ENCODE data around the gene LILRA1. TPM values are rescaled to one million over a fixed set of nuclear protein-coding genes. Genes with fewer than 3 reads are reported as not detected.
"Not testable (repeated sequence)": the region's sequence is repeated elsewhere in the genome, so short reads cannot be mapped to it uniquely, and the experiment has no call there.

The LILRA1 gene
- total RNA-seq, 5 donors from 2014 or later (not counting 1 experiment from before 2014, with no cell fraction given) = 0.43 TPM; not detected in 4

GRCh38 chr19:54632517-54632916, 39.1 kb downstream of the LILRA1 start:
- H3K36me3 ChIP-seq (ENCODE audit: control insufficient read depth in 2 of 2, extremely low read depth in 1 of 2, insufficient read depth in 1 of 2, low read length in 1 of 2); H3K4me3 ChIP-seq (ENCODE audit: control insufficient read depth in 1 of 2, extremely low read depth in 1 of 2, low read length in 1 of 2); H3K36me3 Mint-ChIP-seq; H3K4me1 Mint-ChIP-seq; POLR2A ChIA-PET; H3K4me3 Mint-ChIP-seq; ATAC-seq (replicated peaks in 1 of 4); H3K9me3 ChIP-seq; H3K27ac Mint-ChIP-seq; H3K27ac ChIP-seq (ENCODE audit: low read length); CTCF ChIA-PET; DNase-seq; H3K9me3 Mint-ChIP-seq: not testable (repeated sequence)
- WGBS (ENCODE audit: insufficient coverage) = 97% methylated on average over 10 of the region's 16 CpGs
- peaks cover 0 to 22% of the 10 kb centered on the region in 2 experiments for H3K27me3 ChIP-seq (replicated peaks in 1 of 2; ENCODE audit: control insufficient read depth in 2 of 2, extremely low read depth in 1 of 2, insufficient read depth in 2 of 2, low read length in 1 of 2)
- H3K4me1 ChIP-seq (ENCODE audit: control insufficient read depth in 1 of 2, extremely low read depth in 1 of 2, insufficient read depth in 2 of 2, low read length in 2 of 2) = peaks cover 0 to 12% of the 10 kb centered on the region in 2 experiments
- H3K27me3 Mint-ChIP-seq = peaks cover 28 to 60% of the 10 kb centered on the region in 2 donors

- CTCF ChIA-PET = interaction anchor here in 1 of 2 donors (0.5 kb wide), 1 partner anchor 486 kb away, joined by 3 read pairs; no protein-coding TSS in a partner anchor
- Mint-ChIP-seq H3K27me3 (peaks cover 20 to 54% of the 10 kb centered on the region in 2 donors), H3K4me3 (no peak overlapping the region), H3K36me3 (no peaks in the 10 kb centered on the region), H3K27ac (no peak overlapping the region), H3K4me1 (peaks cover 0 to 2% (median 0%) of the 10 kb centered on the region in 3 donors), H3K9me3 (no peaks in the 10 kb centered on the region)
- peaks cover 0 to 22% of the 10 kb centered on the region in 2 experiments for H3K27me3 ChIP-seq (replicated peaks in 1 of 2; ENCODE audit: control insufficient read depth in 2 of 2, extremely low read depth in 1 of 2, insufficient read depth in 2 of 2, low read length in 1 of 2)
- 65% methylated on average over 2 of the region's 7 CpGs for WGBS (ENCODE audit: insufficient coverage)
- DNase-seq (no peak), ATAC-seq (replicated peaks in 1 of 4) (no peak)
- H3K36me3 ChIP-seq (ENCODE audit: control insufficient read depth in 2 of 2, extremely low read depth in 1 of 2, insufficient read depth in 1 of 2, low read length in 1 of 2) = no peaks in the 10 kb centered on the region
- H3K27ac ChIP-seq (ENCODE audit: low read length) = no peak overlapping the region
- H3K4me1 ChIP-seq (ENCODE audit: control insufficient read depth in 1 of 2, extremely low read depth in 1 of 2, insufficient read depth in 2 of 2, low read length in 2 of 2) = peaks cover 0 to 12% of the 10 kb centered on the region in 2 experiments
- H3K4me3 ChIP-seq (ENCODE audit: control insufficient read depth in 1 of 2, extremely low read depth in 1 of 2, low read length in 1 of 2) = no peak overlapping the region
- POLR2A ChIA-PET = no interaction called here
- no peaks in the 10 kb centered on the region for H3K9me3 ChIP-seq
Measured at GRCh38 chr19:54633401-54633800, 40.0 kb downstream of the LILRA1 start.

GRCh38 chr19:54636081-54636480, 42.6 kb downstream of the LILRA1 start:
- WGBS (ENCODE audit: insufficient coverage) = 54% methylated on average over 5 of the region's 12 CpGs
- POLR2A ChIA-PET; H3K36me3 Mint-ChIP-seq; DNase-seq; H3K4me1 Mint-ChIP-seq; H3K9me3 Mint-ChIP-seq; H3K9me3 ChIP-seq; H3K4me1 ChIP-seq (ENCODE audit: control insufficient read depth in 1 of 2, extremely low read depth in 1 of 2, insufficient read depth in 2 of 2, low read length in 2 of 2); CTCF ChIA-PET; H3K27ac Mint-ChIP-seq; H3K4me3 Mint-ChIP-seq; H3K36me3 ChIP-seq (ENCODE audit: control insufficient read depth in 2 of 2, extremely low read depth in 1 of 2, insufficient read depth in 1 of 2, low read length in 1 of 2); ATAC-seq (replicated peaks in 1 of 4); H3K4me3 ChIP-seq (ENCODE audit: control insufficient read depth in 1 of 2, extremely low read depth in 1 of 2, low read length in 1 of 2); H3K27ac ChIP-seq (ENCODE audit: low read length): not testable (repeated sequence)
- H3K27me3 ChIP-seq (replicated peaks in 1 of 2; ENCODE audit: control insufficient read depth in 2 of 2, extremely low read depth in 1 of 2, insufficient read depth in 2 of 2, low read length in 1 of 2) = peaks cover 0 to 14% of the 10 kb centered on the region in 2 experiments
- peaks cover 8 to 33% of the 10 kb centered on the region in 2 donors for H3K27me3 Mint-ChIP-seq

- H3K4me1 ChIP-seq (ENCODE audit: control insufficient read depth in 1 of 2, extremely low read depth in 1 of 2, insufficient read depth in 2 of 2, low read length in 2 of 2) = no peaks in the 10 kb centered on the region
- Mint-ChIP-seq H3K36me3 (no peaks in the 10 kb centered on the region), H3K27ac (no peak overlapping the region), H3K27me3 (peaks cover 14 to 22% of the 10 kb centered on the region in 2 donors), H3K4me3 (no peak overlapping the region), H3K9me3 (no peaks in the 10 kb centered on the region), H3K4me1 (no peaks in the 10 kb centered on the region)
- DNase-seq (no peak), ATAC-seq (replicated peaks in 1 of 4) (no peak)
- H3K9me3 ChIP-seq = no peaks in the 10 kb centered on the region
- ChIA-PET CTCF (interaction anchor here in 1 of 2 donors (0.6 kb wide), 1 partner anchor 157 kb away, joined by 6 read pairs; no protein-coding TSS in a partner anchor), POLR2A (no interaction called here)
- no peaks in the 10 kb centered on the region for H3K36me3 ChIP-seq (ENCODE audit: control insufficient read depth in 2 of 2, extremely low read depth in 1 of 2, insufficient read depth in 1 of 2, low read length in 1 of 2)
- no peak overlapping the region for H3K27ac ChIP-seq (ENCODE audit: low read length)
- peaks cover 0 to 7% of the 10 kb centered on the region in 2 experiments for H3K27me3 ChIP-seq (replicated peaks in 1 of 2; ENCODE audit: control insufficient read depth in 2 of 2, extremely low read depth in 1 of 2, insufficient read depth in 2 of 2, low read length in 1 of 2)
- no peak overlapping the region for H3K4me3 ChIP-seq (ENCODE audit: control insufficient read depth in 1 of 2, extremely low read depth in 1 of 2, low read length in 1 of 2)
- 90% methylated on average over 17 of the region's 18 CpGs for WGBS (ENCODE audit: insufficient coverage)
Measured at GRCh38 chr19:54638683-54639082, 45.3 kb downstream of the LILRA1 start.

GRCh38 chr19:54642953-54643352, 49.5 kb downstream of the LILRA1 start:
- H3K27ac ChIP-seq (ENCODE audit: low read length); CTCF ChIA-PET; H3K27ac Mint-ChIP-seq; H3K4me1 Mint-ChIP-seq; H3K4me1 ChIP-seq (ENCODE audit: control insufficient read depth in 1 of 2, extremely low read depth in 1 of 2, insufficient read depth in 2 of 2, low read length in 2 of 2); H3K9me3 ChIP-seq; H3K36me3 ChIP-seq (ENCODE audit: control insufficient read depth in 2 of 2, extremely low read depth in 1 of 2, insufficient read depth in 1 of 2, low read length in 1 of 2); ATAC-seq (replicated peaks in 1 of 4); H3K4me3 ChIP-seq (ENCODE audit: control insufficient read depth in 1 of 2, extremely low read depth in 1 of 2, low read length in 1 of 2); POLR2A ChIA-PET; H3K9me3 Mint-ChIP-seq; H3K4me3 Mint-ChIP-seq; DNase-seq; H3K36me3 Mint-ChIP-seq: not testable (repeated sequence)
- whole genome bisulfite sequencing (ENCODE audit: insufficient coverage) = 33% methylated on average over 1 of the region's 5 CpGs
- H3K27me3 ChIP-seq (replicated peaks in 1 of 2; ENCODE audit: control insufficient read depth in 2 of 2, extremely low read depth in 1 of 2, insufficient read depth in 2 of 2, low read length in 1 of 2) = peaks cover 0 to 12% of the 10 kb centered on the region in 2 experiments
- H3K27me3 Mint-ChIP-seq = peaks cover 10 to 17% of the 10 kb centered on the region in 2 donors

GRCh38 chr19:54643583-54643982, 50.2 kb downstream of the LILRA1 start:
- ATAC-seq (replicated peaks in 1 of 4); H3K4me1 Mint-ChIP-seq; H3K36me3 ChIP-seq (ENCODE audit: control insufficient read depth in 2 of 2, extremely low read depth in 1 of 2, insufficient read depth in 1 of 2, low read length in 1 of 2); H3K9me3 ChIP-seq; DNase-seq; H3K36me3 Mint-ChIP-seq; CTCF ChIA-PET; H3K4me1 ChIP-seq (ENCODE audit: control insufficient read depth in 1 of 2, extremely low read depth in 1 of 2, insufficient read depth in 2 of 2, low read length in 2 of 2); H3K9me3 Mint-ChIP-seq; H3K27ac Mint-ChIP-seq; H3K4me3 ChIP-seq (ENCODE audit: control insufficient read depth in 1 of 2, extremely low read depth in 1 of 2, low read length in 1 of 2); H3K4me3 Mint-ChIP-seq; H3K27ac ChIP-seq (ENCODE audit: low read length); POLR2A ChIA-PET: not testable (repeated sequence)
- WGBS (ENCODE audit: insufficient coverage) = no CpG with 5 or more reads among the region's 6 CpGs
- peaks cover 0 to 15% of the 10 kb centered on the region in 2 experiments for H3K27me3 ChIP-seq (replicated peaks in 1 of 2; ENCODE audit: control insufficient read depth in 2 of 2, extremely low read depth in 1 of 2, insufficient read depth in 2 of 2, low read length in 1 of 2)
- H3K27me3 Mint-ChIP-seq = peaks cover 15 to 16% of the 10 kb centered on the region in 2 donors

- Mint-ChIP-seq H3K27ac (no peak overlapping the region), H3K27me3 (peaks cover 15 to 20% of the 10 kb centered on the region in 2 donors), H3K9me3 (no peaks in the 10 kb centered on the region), H3K36me3 (no peaks in the 10 kb centered on the region), H3K4me1 (no peaks in the 10 kb centered on the region), H3K4me3 (no peak overlapping the region)
- H3K36me3 ChIP-seq (ENCODE audit: control insufficient read depth in 2 of 2, extremely low read depth in 1 of 2, insufficient read depth in 1 of 2, low read length in 1 of 2) = no peaks in the 10 kb centered on the region
- no peak overlapping the region for H3K27ac ChIP-seq (ENCODE audit: low read length)
- H3K4me1 ChIP-seq (ENCODE audit: control insufficient read depth in 1 of 2, extremely low read depth in 1 of 2, insufficient read depth in 2 of 2, low read length in 2 of 2) = no peaks in the 10 kb centered on the region
- 85% methylated on average over 1 of the region's 5 CpGs for WGBS (ENCODE audit: insufficient coverage)
- H3K9me3 ChIP-seq = no peaks in the 10 kb centered on the region
- peaks cover 0 to 16% of the 10 kb centered on the region in 2 experiments for H3K27me3 ChIP-seq (replicated peaks in 1 of 2; ENCODE audit: control insufficient read depth in 2 of 2, extremely low read depth in 1 of 2, insufficient read depth in 2 of 2, low read length in 1 of 2)
- ATAC-seq (replicated peaks in 1 of 4) (no peak), DNase-seq (peak in 1 of 35 experiments; percentile 18)
- no peak overlapping the region for H3K4me3 ChIP-seq (ENCODE audit: control insufficient read depth in 1 of 2, extremely low read depth in 1 of 2, low read length in 1 of 2)
- CTCF ChIA-PET = no interaction called here
- POLR2A ChIA-PET = no interaction called here
Measured at GRCh38 chr19:54644056-54644455, 50.6 kb downstream of the LILRA1 start.
